Smooth muscle cell (in vitro differentiated cells): ENCODE results near the gene CSTF1. TPM values are rescaled to one million over a fixed set of nuclear protein-coding genes. Genes with fewer than 3 reads are reported as not detected.

Source experiments
- DNase-seq: peaks from one replicate; lab custom pipeline; 2025; ENCODE audit not compliant: unreplicated experiment; lab: John Stamatoyannopoulos, UW
- H2AFZ ChIP-seq: fragments of 200-600 bp; sonication (generic); 2 replicates; pipeline ENCODE4 v1.6.0; 2016; ENCODE audit warnings: antibody characterized with exemption, low read depth, mild to moderate bottlenecking
- H3F3A ChIP-seq: fragments of 200-600 bp; sonication (generic); 2 replicates; pipeline ENCODE4 v1.6.0; 2017; ENCODE audit warnings: antibody characterized with exemption, low read depth
- H3K27ac ChIP-seq: fragments of 200-600 bp; sonication (generic); 2 replicates; pipeline ENCODE4 v1.5.1; 2016; ENCODE audit warnings: low read depth, mild to moderate bottlenecking
- H3K27me3 ChIP-seq: fragments of 200-600 bp; sonication (generic); 2 replicates; pipeline ENCODE4 v1.6.1; 2016; ENCODE audit warnings: low read depth, mild to moderate bottlenecking
- H3K36me3 ChIP-seq: fragments of 200-600 bp; sonication (generic); 2 replicates; pipeline ENCODE4 v1.5.1; 2016; ENCODE audit warnings: low read depth
- H3K4me1 ChIP-seq: fragments of 200-600 bp; sonication (generic); 2 replicates; pipeline ENCODE4 v1.5.1; 2016; ENCODE audit warnings: low read depth
- H3K4me2 ChIP-seq: fragments of 200-600 bp; sonication (generic); 2 replicates; pipeline ENCODE4 v1.6.0; 2016; ENCODE audit warnings: mild to moderate bottlenecking
- H3K4me3 ChIP-seq: fragments of 200-600 bp; sonication (generic); 2 replicates; pipeline ENCODE4 v1.5.1; 2016; ENCODE audit warnings: mild to moderate bottlenecking
- H3K79me2 ChIP-seq: fragments of 200-600 bp; sonication (generic); 2 replicates; pipeline ENCODE4 v1.6.0; 2016; ENCODE audit warnings: low read depth, mild to moderate bottlenecking
- H3K9ac ChIP-seq: fragments of 200-600 bp; sonication (generic); 2 replicates; pipeline ENCODE4 v1.6.0; 2016; ENCODE audit warnings: low read depth
- H3K9me3 ChIP-seq: fragments of 200-600 bp; sonication (generic); replicated peaks from 2 replicates; pipeline ENCODE4 v1.5.1; 2016; ENCODE audit warnings: low read depth
- H4K20me1 ChIP-seq: fragments of 200-600 bp; sonication (generic); 2 replicates; pipeline ENCODE4 v1.6.0; 2016; ENCODE audit warnings: low read depth
- WGBS: methylation state at CpG from one replicate; pipeline ENCODE4 v1.1.7; 2016; ENCODE audit warnings: low lambda C conversion rate; 5-methylcytosine and 5-hydroxymethylcytosine counted together
- polyA plus RNA-seq: library from polyadenylated mRNA; unstranded; fragments of >200 nt; fragmentation: Nextera tagmentation; extraction: Ambion mirVana; gene quantifications from 2 replicates; pipeline ENCODE4 v1.2.1, GENCODE V29; 2016
- total RNA-seq: library from RNA; depleted of rRNA; stranded (reverse); fragments of >200 nt; gene quantifications from 2 replicates; pipeline ENCODE4 v1.2.3, GENCODE V29; 2014
- TF ChIP-seq, protein P1 (sequence below): fragments of 200-600 bp; sonication (generic); IDR thresholded peaks from 2 replicates; pipeline ENCODE4 v1.5.1; 2017; ENCODE audit warnings: borderline replicate concordance, mild to moderate bottlenecking, antibody characterized with exemption; ENCODE audit not compliant: insufficient read depth, poor library complexity, severe bottlenecking

CSTF1 gene
- total and polyA plus RNA-seq, 2 experiments from 2014 or later: 27.8 to 38.5 TPM

DNA sequence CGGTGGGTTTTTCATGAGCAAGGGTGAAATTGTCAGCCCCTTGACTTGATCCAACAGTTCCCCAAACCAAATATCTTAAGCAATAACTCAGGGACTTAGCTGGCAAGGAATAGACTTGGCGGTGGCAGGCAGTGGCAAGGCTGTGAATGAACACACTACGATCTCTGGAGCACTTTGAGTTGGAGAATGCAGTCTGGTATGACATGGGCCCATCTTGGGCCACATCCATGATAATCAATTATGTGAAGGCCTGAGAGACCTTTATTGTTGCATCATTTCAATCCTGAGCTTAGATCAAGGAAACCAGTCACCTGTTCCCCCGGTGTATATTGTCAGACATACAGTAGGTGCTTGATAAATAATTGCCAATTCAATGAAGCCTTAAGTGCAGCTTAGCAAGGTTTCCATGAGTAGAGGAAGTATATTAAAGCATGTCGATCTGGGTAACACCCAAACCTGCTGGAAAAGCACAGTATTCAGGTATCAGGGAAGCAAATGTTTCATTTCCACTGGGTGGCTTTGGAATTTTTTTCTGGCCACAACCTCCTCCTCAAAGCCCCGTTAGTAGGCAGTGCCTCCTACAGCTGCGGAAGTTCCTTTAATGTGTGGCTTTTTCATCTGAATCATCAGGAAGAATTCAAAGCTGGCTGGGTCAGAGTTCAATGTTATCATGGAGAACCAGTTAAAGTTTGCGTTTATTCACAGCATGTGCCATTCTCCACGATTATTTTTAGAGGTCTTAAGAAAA lies 29.8 kb downstream of the CSTF1 start:
- peak overlapping the region; percentile 71 for H3K27ac ChIP-seq
- H3F3A ChIP-seq: peaks cover 7% of the 10 kb centered on the region
- no peak overlapping the region for H3K4me3 ChIP-seq
- no peaks in the 10 kb centered on the region for H3K27me3 ChIP-seq
- WGBS: 51% methylated on average over 9 of the region's 9 CpGs
- no peaks in the 10 kb centered on the region for H3K9me3 ChIP-seq
- no peak for DNase-seq
- no peak overlapping the region for H3K9ac ChIP-seq
- H3K79me2 ChIP-seq: no peaks in the 10 kb centered on the region
- TF ChIP-seq, protein P1, sequence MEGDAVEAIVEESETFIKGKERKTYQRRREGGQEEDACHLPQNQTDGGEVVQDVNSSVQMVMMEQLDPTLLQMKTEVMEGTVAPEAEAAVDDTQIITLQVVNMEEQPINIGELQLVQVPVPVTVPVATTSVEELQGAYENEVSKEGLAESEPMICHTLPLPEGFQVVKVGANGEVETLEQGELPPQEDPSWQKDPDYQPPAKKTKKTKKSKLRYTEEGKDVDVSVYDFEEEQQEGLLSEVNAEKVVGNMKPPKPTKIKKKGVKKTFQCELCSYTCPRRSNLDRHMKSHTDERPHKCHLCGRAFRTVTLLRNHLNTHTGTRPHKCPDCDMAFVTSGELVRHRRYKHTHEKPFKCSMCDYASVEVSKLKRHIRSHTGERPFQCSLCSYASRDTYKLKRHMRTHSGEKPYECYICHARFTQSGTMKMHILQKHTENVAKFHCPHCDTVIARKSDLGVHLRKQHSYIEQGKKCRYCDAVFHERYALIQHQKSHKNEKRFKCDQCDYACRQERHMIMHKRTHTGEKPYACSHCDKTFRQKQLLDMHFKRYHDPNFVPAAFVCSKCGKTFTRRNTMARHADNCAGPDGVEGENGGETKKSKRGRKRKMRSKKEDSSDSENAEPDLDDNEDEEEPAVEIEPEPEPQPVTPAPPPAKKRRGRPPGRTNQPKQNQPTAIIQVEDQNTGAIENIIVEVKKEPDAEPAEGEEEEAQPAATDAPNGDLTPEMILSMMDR: no peak
- no peaks in the 10 kb centered on the region for H3K4me1 ChIP-seq
- H3K36me3 ChIP-seq: no peaks in the 10 kb centered on the region
- peak overlapping the region; percentile 60 for H3K4me2 ChIP-seq
- peak overlapping the region; percentile 11 for H2AFZ ChIP-seq
- H4K20me1 ChIP-seq: no peaks in the 10 kb centered on the region

- Histone ChIP-seq H3K4me1 (no peaks in the 10 kb centered on the region), H3K9ac (no peak overlapping the region), H3K36me3 (no peaks in the 10 kb centered on the region), H3K4me3 (no peak overlapping the region), H2AFZ (peak overlapping the region; percentile 11), H3K27me3 (no peaks in the 10 kb centered on the region), H3K9me3 (no peaks in the 10 kb centered on the region), H3K27ac (peak overlapping the region; percentile 71), H3K79me2 (no peaks in the 10 kb centered on the region), H3K4me2 (peak overlapping the region; percentile 60), H4K20me1 (no peaks in the 10 kb centered on the region), H3F3A (peaks cover 7% of the 10 kb centered on the region)
- TF ChIP-seq, protein P1: no peak
- 19% methylated on average over 4 of the region's 4 CpGs for WGBS
- DNase-seq: no peak
Measured at GRCh38 chr20:56422824-56423189, 30.4 kb downstream of the CSTF1 start.

- Histone ChIP-seq H3K4me2 (peak overlapping the region; percentile 60), H3K27me3 (no peaks in the 10 kb centered on the region), H3K9me3 (no peaks in the 10 kb centered on the region), H3K4me1 (no peaks in the 10 kb centered on the region), H3K36me3 (no peaks in the 10 kb centered on the region), H3F3A (peaks cover 7% of the 10 kb centered on the region), H2AFZ (peak overlapping the region; percentile 11), H3K27ac (peak overlapping the region; percentile 71), H3K9ac (no peak overlapping the region), H3K79me2 (no peaks in the 10 kb centered on the region), H4K20me1 (no peaks in the 10 kb centered on the region), H3K4me3 (no peak overlapping the region)
- TF ChIP-seq, protein P1: no peak
- DNase-seq: no peak
- 100% methylated on average over 1 of the region's 1 CpG for WGBS
Measured at GRCh38 chr20:56423211-56423610, 30.8 kb downstream of the CSTF1 start.

- Histone ChIP-seq H3F3A (peaks cover 7% of the 10 kb centered on the region), H3K4me1 (no peaks in the 10 kb centered on the region), H3K9me3 (no peaks in the 10 kb centered on the region), H3K4me2 (no peak overlapping the region), H3K79me2 (no peaks in the 10 kb centered on the region), H3K36me3 (no peaks in the 10 kb centered on the region), H3K9ac (no peak overlapping the region), H3K27ac (no peak overlapping the region), H3K4me3 (no peak overlapping the region), H2AFZ (no peak overlapping the region), H4K20me1 (no peaks in the 10 kb centered on the region), H3K27me3 (no peaks in the 10 kb centered on the region)
- whole genome bisulfite sequencing: 75% methylated on average over 1 of the region's 1 CpG
- no peak for DNase-seq
- TF ChIP-seq, protein P1: no peak
Measured at GRCh38 chr20:56423886-56424285, 31.4 kb downstream of the CSTF1 start.
